Breast epithelium (tissue), 4 donors: ENCODE measurements around the gene P2RX3. TPM values are rescaled to one million over a fixed set of nuclear protein-coding genes. Genes with fewer than 3 reads are reported as not detected.

Experiments
- DNase-seq, 2 donors: peaks; one replicate each; pipeline ENCODE4 v3.0.0-alpha.2; 2019; ENCODE audit warnings: low spot score in 2 of 2
- H3K27ac ChIP-seq, 2 donors: fragments of 200-600 bp; sonication (generic) in 1 of 2; one replicate each; pipeline ENCODE4 v1.5.1; 2016 to 2019; ENCODE audit warnings: mild to moderate bottlenecking in 1 of 2
- H3K27me3 ChIP-seq, 2 donors: fragments of 200-600 bp; sonication (generic) in 1 of 2; one replicate each; pipeline versions ENCODE4 v1.5.1 to v1.6.0; 2017 to 2019; ENCODE audit warnings: control low read depth in 1 of 2, mild to moderate bottlenecking in 1 of 2
- H3K36me3 ChIP-seq: fragments of 200-600 bp; one replicate; pipeline ENCODE4 v1.5.1; 2019
- H3K4me1 ChIP-seq, 2 donors: fragments of 200-600 bp; sonication (generic); one replicate each; pipeline ENCODE4 v1.5.1; 2016 to 2019; ENCODE audit warnings: control low read depth in 1 of 2
- H3K4me3 ChIP-seq, 3 donors: fragments of 200-600 bp; sonication (generic); 1 replicate in 2 of 3; 2 replicates in 1 of 3; pipeline ENCODE4 v1.5.1; 2016 to 2019; ENCODE audit warnings: mild to moderate bottlenecking in 3 of 3, moderate library complexity in 2 of 3
- H3K9me3 ChIP-seq, 2 donors: fragments of 200-600 bp; sonication (generic) in 1 of 2; one replicate each; pipeline ENCODE4 v1.5.1; 2016 to 2019; ENCODE audit warnings: control low read depth in 1 of 2
- POLR2A ChIP-seq: fragments of 450-650 bp; IDR thresholded peaks from one replicate; pipeline ENCODE4 v1.6.1; 2016; ENCODE audit warnings: antibody characterized with exemption, mild to moderate bottlenecking, moderate library complexity
- POLR2AphosphoS5 ChIP-seq, 3 donors: sonication (generic); formaldehyde crosslinking; IDR thresholded peaks; one replicate each; pipeline ENCODE4 v1.6.1; 2017; ENCODE audit warnings: antibody characterized with exemption in 3 of 3
- intact Hi-C: fragments of 100-400 bp; cut with DNase I; formaldehyde crosslinking; loops from one replicate; pipeline ENCODE4 v1.15.1; 2023; ENCODE audit warnings: low total_unique reads
- total RNA-seq, 3 donors: library from RNA; depleted of rRNA; stranded (reverse); fragments of >200 nt; gene quantifications; one replicate each; pipeline ENCODE4 v1.1.0, GENCODE V29; 2016
- TF ChIP-seq, protein P1 (sequence below), 3 donors: fragments of 450-650 bp; IDR thresholded peaks; one replicate each; pipeline ENCODE4 v1.5.1; 2016 to 2017; ENCODE audit warnings: antibody characterized with exemption in 3 of 3, mild to moderate bottlenecking in 3 of 3, moderate library complexity in 3 of 3

Gene P2RX3
- total RNA-seq, 3 donors from 2014 or later, result not detected

DNA sequence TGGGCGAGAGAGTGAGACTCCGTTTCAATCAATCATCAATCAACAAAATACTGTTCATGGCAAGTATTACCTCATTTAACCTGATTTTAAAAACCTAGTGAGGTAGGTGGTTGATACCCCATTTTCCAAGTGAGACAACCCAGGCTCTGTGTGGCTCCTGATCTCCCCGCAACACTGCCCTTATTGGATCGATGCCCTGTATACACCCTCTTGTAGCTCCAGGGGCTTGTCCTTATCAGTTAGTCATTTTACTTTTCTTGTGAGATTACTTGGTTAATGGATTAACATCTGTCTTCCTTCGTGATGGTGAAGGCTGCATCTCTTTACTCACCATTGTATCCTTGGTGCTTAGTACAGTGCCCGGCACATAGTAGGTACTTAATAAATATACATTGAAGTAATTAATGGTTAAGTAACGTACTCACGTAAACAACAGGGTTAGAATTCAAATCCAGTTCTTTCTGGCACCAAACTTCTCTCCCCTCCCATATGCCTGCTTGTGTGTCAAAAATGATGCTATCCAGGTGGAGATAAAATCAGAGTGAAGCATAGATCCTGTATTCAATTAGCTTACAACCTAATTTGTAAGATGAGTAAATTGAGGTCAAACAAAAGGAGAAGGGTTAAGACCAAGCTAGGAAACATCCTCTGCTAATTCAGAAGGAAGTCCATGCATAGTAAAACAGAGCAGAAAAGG, 54.1 kb downstream of the P2RX3 start:
- intact Hi-C loops, result loop anchor here (5.0 to 10.0 kb wide), 2 partner anchors 460 to 1727 kb away; partner anchors contain the start of gene OR4C6
- Histone ChIP-seq H3K4me3 (no peak overlapping the region), H3K27ac (no peak overlapping the region), H3K36me3 (no peaks in the 10 kb centered on the region), H3K27me3 (no peaks in the 10 kb centered on the region), H3K4me1 (no peaks in the 10 kb centered on the region), H3K9me3 (no peaks in the 10 kb centered on the region)
- no peak for DNase-seq
- TF ChIP-seq, protein P1, sequence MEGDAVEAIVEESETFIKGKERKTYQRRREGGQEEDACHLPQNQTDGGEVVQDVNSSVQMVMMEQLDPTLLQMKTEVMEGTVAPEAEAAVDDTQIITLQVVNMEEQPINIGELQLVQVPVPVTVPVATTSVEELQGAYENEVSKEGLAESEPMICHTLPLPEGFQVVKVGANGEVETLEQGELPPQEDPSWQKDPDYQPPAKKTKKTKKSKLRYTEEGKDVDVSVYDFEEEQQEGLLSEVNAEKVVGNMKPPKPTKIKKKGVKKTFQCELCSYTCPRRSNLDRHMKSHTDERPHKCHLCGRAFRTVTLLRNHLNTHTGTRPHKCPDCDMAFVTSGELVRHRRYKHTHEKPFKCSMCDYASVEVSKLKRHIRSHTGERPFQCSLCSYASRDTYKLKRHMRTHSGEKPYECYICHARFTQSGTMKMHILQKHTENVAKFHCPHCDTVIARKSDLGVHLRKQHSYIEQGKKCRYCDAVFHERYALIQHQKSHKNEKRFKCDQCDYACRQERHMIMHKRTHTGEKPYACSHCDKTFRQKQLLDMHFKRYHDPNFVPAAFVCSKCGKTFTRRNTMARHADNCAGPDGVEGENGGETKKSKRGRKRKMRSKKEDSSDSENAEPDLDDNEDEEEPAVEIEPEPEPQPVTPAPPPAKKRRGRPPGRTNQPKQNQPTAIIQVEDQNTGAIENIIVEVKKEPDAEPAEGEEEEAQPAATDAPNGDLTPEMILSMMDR (IDR thresholded peaks at IDR 0.05), result no peak
- TF ChIP-seq POLR2AphosphoS5 (IDR thresholded peaks at IDR 0.05) (no peak), POLR2A (no peak)

DNA sequence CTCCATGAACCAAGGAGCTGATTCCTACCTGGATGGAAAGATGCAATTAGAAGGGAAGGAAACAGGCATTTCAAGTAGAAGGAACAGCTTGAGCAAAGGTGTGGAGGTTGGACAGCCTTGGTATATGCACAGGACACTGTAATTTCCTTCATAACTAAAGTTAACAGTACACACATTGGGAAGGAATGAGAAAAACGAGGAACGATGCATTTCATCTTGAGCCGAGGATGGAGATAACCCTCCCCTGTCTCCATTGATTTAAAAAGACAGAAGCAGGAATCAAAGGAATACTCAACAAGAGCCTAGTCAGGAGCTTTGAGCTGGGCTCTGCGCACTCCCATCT, 54.6 kb downstream of the P2RX3 start:
- no peaks in the 10 kb centered on the region for H3K9me3 ChIP-seq
- DNase-seq, result no peak
- H3K36me3 ChIP-seq, result no peaks in the 10 kb centered on the region
- no peak overlapping the region for H3K4me3 ChIP-seq
- intact Hi-C loops, result loop anchor here (5.0 to 10.0 kb wide), 2 partner anchors 460 to 1728 kb away; partner anchors contain the start of gene OR4C6
- H3K4me1 ChIP-seq, result no peaks in the 10 kb centered on the region
- no peaks in the 10 kb centered on the region for H3K27me3 ChIP-seq
- TF ChIP-seq, protein P1 (IDR thresholded peaks at IDR 0.05), result no peak
- TF ChIP-seq POLR2A, result no peak
- no peak overlapping the region for H3K27ac ChIP-seq

DNA sequence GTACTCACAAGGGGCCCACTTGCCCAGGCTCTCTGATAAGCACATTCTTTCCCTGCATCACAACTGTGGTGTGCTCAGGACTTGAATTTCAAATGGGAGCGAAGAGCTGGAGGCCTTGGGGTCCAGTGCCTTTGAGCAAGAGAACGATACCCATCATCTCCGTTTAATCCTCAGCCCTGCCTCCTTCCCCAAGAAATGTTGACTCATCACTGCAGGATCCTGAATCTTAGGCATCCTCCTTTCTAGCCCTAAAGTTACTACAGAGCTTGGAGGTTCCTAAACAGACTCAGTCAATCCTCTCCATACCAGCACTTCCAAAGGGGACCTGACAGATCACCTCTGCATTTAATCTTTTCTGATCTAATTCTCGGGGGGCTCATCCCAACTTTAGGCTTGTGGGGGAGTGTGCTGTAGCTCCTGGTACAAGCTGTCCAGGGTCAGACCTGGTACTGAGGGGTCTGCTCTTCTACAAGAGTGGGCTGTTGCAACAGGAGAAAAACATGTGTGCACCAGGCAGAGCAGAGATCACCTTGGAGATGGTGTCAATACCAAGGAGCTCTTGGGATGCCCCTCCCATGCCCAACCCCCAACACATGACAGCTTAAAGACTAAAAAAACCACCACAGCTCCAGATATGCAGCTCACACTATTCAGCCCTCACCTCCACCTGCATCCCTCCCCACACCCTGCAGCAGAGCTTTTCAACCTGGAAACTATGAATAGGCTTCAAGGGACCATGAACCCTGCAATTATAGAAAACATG, 56.2 kb downstream of the P2RX3 start:
- H3K27me3 ChIP-seq, result no peaks in the 10 kb centered on the region
- TF ChIP-seq, protein P1 (IDR thresholded peaks at IDR 0.05), result no peak
- TF ChIP-seq POLR2A, result no peak
- no peak for TF ChIP-seq POLR2AphosphoS5 (IDR thresholded peaks at IDR 0.05)

DNA sequence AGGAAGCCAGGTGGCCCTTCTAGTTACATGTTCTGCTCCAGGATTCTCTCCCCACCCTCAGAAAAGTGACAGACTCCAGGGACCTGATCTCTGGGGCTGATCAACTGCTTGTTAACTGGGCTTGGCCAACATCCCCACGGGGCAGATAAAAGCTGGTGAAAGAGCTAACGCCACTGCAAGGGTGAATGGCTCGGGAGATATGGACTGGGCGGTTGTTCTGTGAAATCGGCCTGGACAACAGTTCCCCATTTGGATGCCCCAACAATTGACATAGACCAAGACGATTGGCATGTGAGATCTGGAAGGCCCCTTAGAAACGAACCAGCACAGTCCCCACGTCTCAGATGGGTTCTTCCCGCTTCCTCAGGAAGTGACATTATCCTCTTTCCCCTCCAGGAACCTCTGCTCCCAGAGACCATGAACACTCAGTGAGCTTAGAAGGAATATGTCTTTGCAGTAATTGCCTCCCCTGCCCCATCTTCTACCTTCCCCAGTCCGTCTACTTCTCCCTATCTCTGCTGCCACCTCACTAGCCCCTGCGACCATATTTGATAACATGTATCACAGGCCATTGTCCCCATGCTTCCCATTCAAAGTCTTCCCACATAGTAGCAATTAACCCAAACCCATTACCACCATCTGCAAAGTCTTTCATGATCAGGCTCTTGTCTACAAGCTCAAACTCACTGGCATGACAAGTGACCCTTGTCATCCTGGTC, 57.9 kb downstream of the P2RX3 start:
- TF ChIP-seq POLR2AphosphoS5 (IDR thresholded peaks at IDR 0.05) (no peak), POLR2A (no peak)
- TF ChIP-seq, protein P1 (IDR thresholded peaks at IDR 0.05), result no peak

More for the DNA sequence above, 56.2 kb downstream of the P2RX3 start:
- Histone ChIP-seq H3K4me1 (no peaks in the 10 kb centered on the region), H3K9me3 (no peaks in the 10 kb centered on the region), H3K27ac (no peak overlapping the region), H3K4me3 (no peak overlapping the region), H3K36me3 (no peaks in the 10 kb centered on the region)
- intact Hi-C loops, result loop anchor here (5.0 to 10.0 kb wide), 2 partner anchors 462 to 1730 kb away; partner anchors contain the start of gene OR4C6
- DNase-seq, result no peak

More for the DNA sequence above, 57.9 kb downstream of the P2RX3 start:
- Histone ChIP-seq H3K27me3 (no peaks in the 10 kb centered on the region), H3K9me3 (no peaks in the 10 kb centered on the region), H3K27ac (no peak overlapping the region), H3K4me3 (no peak overlapping the region), H3K4me1 (no peaks in the 10 kb centered on the region), H3K36me3 (no peaks in the 10 kb centered on the region)
- intact Hi-C loops, result loop anchor here (10.0 kb wide), 1 partner anchor 1731 kb away; the partner anchor contains the start of gene OR4C6
- no peak for DNase-seq
